HCT116 (cell line): Measurements from ENCODE around the gene RPRD1B. TPM values are rescaled to one million over a fixed set of nuclear protein-coding genes. Genes with fewer than 3 reads are reported as not detected.

Experiments used
- ATAC-seq: fragments of 200-7000 bp; cut with Tn5 transposase; 2 replicates; pipeline ENCODE4 v1.9.1; 2020; ENCODE audit warnings: mild to moderate bottlenecking, moderate library complexity
- BruUV-seq: library from RNA; stranded (reverse); fragments of 400-500 nt; replicated peaks from 2 replicates; lab custom pipeline; 2021; lab: Mats Ljungman, UMichigan
- CTCF ChIA-PET: fragments of 300-600 bp; sonication (Branson Sonifier 250); formaldehyde crosslinking; loops from one replicate; lab custom pipeline; 2021; ENCODE audit warnings: antibody characterized with exemption; lab: Charles Lee
- POLR2A ChIA-PET: fragments of 300-600, 350-600 bp; sonication (Branson Sonifier 250); formaldehyde crosslinking; loops from one replicate; lab custom pipeline; 2021; ENCODE audit warnings: antibody characterized with exemption; lab: Charles Lee
- RAD21 ChIA-PET, 2 experiments: fragments of 300-600 bp; sonication (Branson Sonifier 250); formaldehyde crosslinking; loops; one replicate each; lab custom pipeline; 2023; ENCODE audit warnings: low total read pairs in 2 of 2; ENCODE audit not compliant: uncharacterized antibody in 2 of 2, unreplicated experiment in 2 of 2, low non-redundant PET in 1 of 2; lab: Charles Lee
- DNase-seq: peaks from one replicate; pipeline ENCODE4 v3.0.0-alpha.2; 2010; ENCODE audit warnings: low read depth, low spot score
- H2AFZ ChIP-seq: fragments of 200-600 bp; shearing (Covaris generic), sonication (generic); 2 replicates; pipeline ENCODE4 v1.6.1; 2017; ENCODE audit warnings: low read depth, mixed run types, mixed read lengths, antibody characterized with exemption, low read length; ENCODE audit not compliant: poor library complexity, severe bottlenecking
- H3K27ac ChIP-seq: 2 replicates; pipeline ENCODE4 v1.5.1; 2012; ENCODE audit warnings: low read depth, low read length
- H3K27me3 ChIP-seq: fragments of 200-600 bp; sonication (generic); 2 replicates; pipeline ENCODE4 v1.6.1; 2016; ENCODE audit warnings: mixed run types, low read length, mixed read lengths; ENCODE audit not compliant: insufficient read depth
- H3K36me3 ChIP-seq, 2 experiments: fragments of 200-500 bp in 1 of 2; fragments of 200-600 bp in 1 of 2; sonication (Bioruptor generic) in 1 of 2; sonication (generic) in 1 of 2; 2 replicates each; pipeline versions ENCODE4 v1.5.1 to v1.6.1; 2014 to 2016; ENCODE audit warnings: low read length in 2 of 2, inconsistent platforms in 1 of 2, mixed read lengths in 1 of 2, mixed run types in 1 of 2; ENCODE audit not compliant: insufficient read depth in 2 of 2, control insufficient read depth in 1 of 2
- H3K4me1 ChIP-seq, 2 experiments: fragments of 200-600 bp in 1 of 2; sonication (generic) in 1 of 2; 2 replicates each; pipeline versions ENCODE4 v1.5.1 to v1.6.1; 2012 to 2017; ENCODE audit warnings: low read length in 2 of 2, inconsistent platforms in 1 of 2, mild to moderate bottlenecking in 1 of 2, mixed read lengths in 1 of 2, mixed run types in 1 of 2, moderate library complexity in 1 of 2; ENCODE audit not compliant: insufficient read depth in 2 of 2, control insufficient read depth in 1 of 2
- H3K4me2 ChIP-seq: fragments of 200-600 bp; sonication (generic); 2 replicates; pipeline ENCODE4 v1.6.1; 2017; ENCODE audit warnings: mixed run types, low read length, mixed read lengths
- H3K4me3 ChIP-seq, 2 experiments: fragments of 200-600 bp in 1 of 2; sonication (generic) in 1 of 2; replicated peaks in 1 of 2; 2 replicates each; pipeline ENCODE4 v1.5.1; 2011 to 2016; ENCODE audit warnings: low read length in 2 of 2, control low read depth in 1 of 2, low read depth in 1 of 2, mild to moderate bottlenecking in 1 of 2, mixed read lengths in 1 of 2, mixed run types in 1 of 2
- H3K79me2 ChIP-seq: fragments of 200-600 bp; sonication (generic); 2 replicates; pipeline ENCODE4 v1.6.1; 2017; ENCODE audit warnings: mild to moderate bottlenecking, mixed run types, low read length, moderate library complexity, mixed read lengths; ENCODE audit not compliant: insufficient read depth
- H3K9ac ChIP-seq: fragments of 200-600 bp; sonication (generic); 2 replicates; pipeline ENCODE4 v1.6.1; 2016; ENCODE audit warnings: low read length, mixed read lengths
- H3K9me2 ChIP-seq: fragments of 200-600 bp; sonication (generic), shearing (Covaris generic); 2 replicates; pipeline ENCODE4 v1.6.1; 2017; ENCODE audit warnings: mixed run types, mild to moderate bottlenecking, moderate library complexity; ENCODE audit not compliant: insufficient read depth
- H3K9me3 ChIP-seq, 2 experiments: fragments of 200-500 bp in 1 of 2; fragments of 200-600 bp in 1 of 2; sonication (Bioruptor generic) in 1 of 2; sonication (generic) in 1 of 2; 2 replicates each; pipeline ENCODE4 v1.6.1; 2014 to 2017; ENCODE audit warnings: low read length in 2 of 2, mixed read lengths in 2 of 2, inconsistent platforms in 1 of 2, low read depth in 1 of 2, mild to moderate bottlenecking in 1 of 2, mixed run types in 1 of 2, moderate library complexity in 1 of 2; ENCODE audit not compliant: control insufficient read depth in 1 of 2, insufficient read depth in 1 of 2
- H4K20me1 ChIP-seq: fragments of 200-600 bp; sonication (generic), shearing (Covaris generic); 2 replicates; pipeline ENCODE4 v1.6.1; 2017; ENCODE audit warnings: mixed run types, mild to moderate bottlenecking, moderate library complexity; ENCODE audit not compliant: insufficient read depth
- ELF1 ChIP-seq: IDR thresholded peaks from 2 replicates; pipeline ENCODE4 v1.6.1; 2012; ENCODE audit warnings: low read depth, borderline replicate concordance
- EZH2 ChIP-seq: fragments of 200-600 bp; sonication (generic); IDR thresholded peaks from 2 replicates; pipeline ENCODE4 v1.6.1; 2017; ENCODE audit warnings: antibody characterized with exemption, mixed run types
- FOSL1 ChIP-seq: IDR thresholded peaks from 2 replicates; pipeline ENCODE4 v1.6.1; 2012; ENCODE audit warnings: low read depth
- JUND ChIP-seq: IDR thresholded peaks from 2 replicates; pipeline ENCODE4 v1.6.1; 2012
- POLR2A ChIP-seq: IDR thresholded peaks from 2 replicates; pipeline ENCODE4 v1.7.0; 2011; ENCODE audit warnings: borderline replicate concordance; ENCODE audit not compliant: insufficient read depth, insufficient read length; ENCODE audit errors: extremely low read depth
- POLR2AphosphoS5 ChIP-seq: IDR thresholded peaks from 2 replicates; pipeline ENCODE4 v1.6.1; 2011; ENCODE audit warnings: mild to moderate bottlenecking, low read depth, low read length, moderate library complexity
- RAD21 ChIP-seq: IDR thresholded peaks from 2 replicates; pipeline ENCODE4 v1.6.1; 2012; ENCODE audit warnings: low read depth, mild to moderate bottlenecking
- SP1 ChIP-seq: IDR thresholded peaks from 2 replicates; pipeline ENCODE4 v1.6.1; 2012; ENCODE audit warnings: low read depth
- SRF ChIP-seq: IDR thresholded peaks from 2 replicates; pipeline ENCODE4 v1.6.1; 2012; ENCODE audit warnings: low read depth
- TCF7L2 ChIP-seq: IDR thresholded peaks from 2 replicates; pipeline ENCODE4 v1.7.0; 2011; ENCODE audit warnings: borderline replicate concordance, inconsistent platforms; ENCODE audit not compliant: insufficient read depth, insufficient read length; ENCODE audit errors: extremely low read depth
- intact Hi-C: fragments of 100-400 bp; cut with micrococcal nuclease; formaldehyde crosslinking; loops from 2 replicates; pipeline ENCODE4 v1.10.0; 2022
- total RNA-seq: library from RNA; stranded (reverse); gene quantifications from one replicate; pipeline ENCODE4 v1.2.1, GENCODE V29; 2021; ENCODE audit not compliant: unreplicated experiment
- TF ChIP-seq, protein P1 (sequence below): IDR thresholded peaks from 2 replicates; pipeline ENCODE4 v1.6.1; 2012; ENCODE audit warnings: low read depth
- TF ChIP-seq, protein P2 (sequence below), 3 experiments: fragments of 200-600 bp in 1 of 3; sonication (generic) in 1 of 3; IDR thresholded peaks in 2 of 3; conservative IDR thresholded peaks in 1 of 3; 2 replicates each; pipeline ENCODE4 v1.5.1; 2012 to 2017; ENCODE audit warnings: low read depth in 2 of 3, low read length in 2 of 3, antibody characterized with exemption in 1 of 3, borderline replicate concordance in 1 of 3, control low read depth in 1 of 3, mild to moderate bottlenecking in 1 of 3, mixed read lengths in 1 of 3, mixed run types in 1 of 3, moderate library complexity in 1 of 3; ENCODE audit not compliant: insufficient read depth in 1 of 3

Gene RPRD1B
- total RNA-seq, 1 experiment from 2014 or later, result 30.7 TPM

DNA sequence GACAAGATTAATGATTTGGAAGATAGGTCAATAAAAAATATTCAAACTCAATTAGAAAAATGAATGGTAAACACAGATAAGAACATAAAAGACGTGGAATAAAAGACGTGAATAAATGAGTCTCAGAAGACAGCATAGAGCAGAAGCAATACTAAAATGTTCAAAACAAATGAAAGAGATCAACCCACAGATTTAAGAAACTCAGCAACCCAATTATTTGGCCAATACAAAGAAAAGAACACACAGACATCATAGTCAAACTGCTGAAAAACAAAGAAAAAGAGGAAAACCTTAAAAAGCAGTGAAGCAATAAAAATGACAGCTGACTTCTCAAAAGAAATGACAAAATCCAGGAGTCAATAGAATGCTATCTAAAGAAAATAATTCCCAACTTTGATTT, 15.2 kb upstream of the RPRD1B start:
- ChIA-PET RAD21 (no interaction called here), POLR2A (no interaction called here), CTCF (no interaction called here)
- intact Hi-C loops, result no loop called here
- Histone ChIP-seq H3K9ac (no peak overlapping the region), H3K36me3 (peaks cover 1 to 56% of the 10 kb centered on the region in 2 experiments), H3K27ac (no peak overlapping the region), H4K20me1 (peaks cover 3% of the 10 kb centered on the region; the same call in 1 of the 2 replicates), H3K27me3 (no peaks in the 10 kb centered on the region), H3K4me2 (no peak overlapping the region), H3K79me2 (peaks cover 99% of the 10 kb centered on the region), H3K9me3 (peaks cover 14 to 16% of the 10 kb centered on the region in 2 experiments; a peak in 3 of 4 replicates), H3K4me3 (no peak overlapping the region), H3K9me2 (no peaks in the 10 kb centered on the region), H3K4me1 (no peaks in the 10 kb centered on the region), H2AFZ (no peak overlapping the region)
- ATAC-seq (no peak), DNase-seq (no peak)
- BruUV-seq, result no TSS peak
- TF ChIP-seq TCF7L2 (no peak), EZH2 (no peak), POLR2AphosphoS5 (no peak)

DNA sequence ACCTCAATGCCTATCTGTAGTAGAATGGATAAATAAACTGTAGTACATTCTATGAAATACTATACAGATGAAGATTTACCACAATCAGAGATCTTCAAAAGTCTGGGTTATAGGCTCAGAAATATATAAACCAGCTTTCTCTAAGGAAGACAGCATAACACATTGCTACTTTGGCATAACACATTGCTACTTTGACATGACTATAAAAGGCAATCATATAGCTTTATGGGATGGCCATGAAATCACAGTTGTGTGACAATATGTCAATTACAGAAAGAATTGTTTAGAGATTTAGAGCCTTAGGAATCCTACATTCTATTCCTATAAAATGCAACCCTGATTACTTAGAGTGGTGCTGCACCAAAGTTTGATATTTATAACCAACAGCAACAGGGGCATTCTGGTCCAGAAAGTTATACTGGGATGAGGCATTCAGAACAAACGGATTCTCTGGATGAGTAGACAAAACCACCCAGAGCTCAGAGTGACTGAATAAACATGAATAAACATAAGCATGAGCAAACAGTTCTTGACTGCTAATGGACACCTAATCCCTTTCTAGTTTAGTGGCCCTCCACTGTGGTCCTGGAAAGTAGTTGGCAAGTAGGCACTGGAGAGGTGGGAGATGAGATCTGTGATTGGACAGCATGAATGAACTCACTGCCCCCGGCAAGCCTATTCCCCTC, 12.3 kb upstream of the RPRD1B start:
- H3K27me3 ChIP-seq, result no peaks in the 10 kb centered on the region
- H3K4me3 ChIP-seq, result no peak overlapping the region
- intact Hi-C loops, result no loop called here
- no peaks in the 10 kb centered on the region for H3K4me1 ChIP-seq
- DNase-seq (no peak), ATAC-seq (no peak)
- ChIA-PET CTCF (no interaction called here), POLR2A (no interaction called here), RAD21 (no interaction called here)
- H3K9me3 ChIP-seq, result peaks cover 14 to 16% of the 10 kb centered on the region in 2 experiments; a peak in 3 of 4 replicates
- H3K9ac ChIP-seq, result no peak overlapping the region
- H4K20me1 ChIP-seq, result peaks cover 1% of the 10 kb centered on the region; the same call in 1 of the 2 replicates
- H3K36me3 ChIP-seq, result peaks cover 0 to 36% of the 10 kb centered on the region in 2 experiments
- no peak overlapping the region for H3K27ac ChIP-seq
- H3K9me2 ChIP-seq, result no peaks in the 10 kb centered on the region
- H3K79me2 ChIP-seq, result peaks cover 99% of the 10 kb centered on the region
- H2AFZ ChIP-seq, result no peak overlapping the region
- no TSS peak for BruUV-seq
- H3K4me2 ChIP-seq, result no peak overlapping the region
- no peak for TF ChIP-seq SP1
- TF ChIP-seq SRF, result no peak
- no peak for TF ChIP-seq TCF7L2
- TF ChIP-seq, protein P1, sequence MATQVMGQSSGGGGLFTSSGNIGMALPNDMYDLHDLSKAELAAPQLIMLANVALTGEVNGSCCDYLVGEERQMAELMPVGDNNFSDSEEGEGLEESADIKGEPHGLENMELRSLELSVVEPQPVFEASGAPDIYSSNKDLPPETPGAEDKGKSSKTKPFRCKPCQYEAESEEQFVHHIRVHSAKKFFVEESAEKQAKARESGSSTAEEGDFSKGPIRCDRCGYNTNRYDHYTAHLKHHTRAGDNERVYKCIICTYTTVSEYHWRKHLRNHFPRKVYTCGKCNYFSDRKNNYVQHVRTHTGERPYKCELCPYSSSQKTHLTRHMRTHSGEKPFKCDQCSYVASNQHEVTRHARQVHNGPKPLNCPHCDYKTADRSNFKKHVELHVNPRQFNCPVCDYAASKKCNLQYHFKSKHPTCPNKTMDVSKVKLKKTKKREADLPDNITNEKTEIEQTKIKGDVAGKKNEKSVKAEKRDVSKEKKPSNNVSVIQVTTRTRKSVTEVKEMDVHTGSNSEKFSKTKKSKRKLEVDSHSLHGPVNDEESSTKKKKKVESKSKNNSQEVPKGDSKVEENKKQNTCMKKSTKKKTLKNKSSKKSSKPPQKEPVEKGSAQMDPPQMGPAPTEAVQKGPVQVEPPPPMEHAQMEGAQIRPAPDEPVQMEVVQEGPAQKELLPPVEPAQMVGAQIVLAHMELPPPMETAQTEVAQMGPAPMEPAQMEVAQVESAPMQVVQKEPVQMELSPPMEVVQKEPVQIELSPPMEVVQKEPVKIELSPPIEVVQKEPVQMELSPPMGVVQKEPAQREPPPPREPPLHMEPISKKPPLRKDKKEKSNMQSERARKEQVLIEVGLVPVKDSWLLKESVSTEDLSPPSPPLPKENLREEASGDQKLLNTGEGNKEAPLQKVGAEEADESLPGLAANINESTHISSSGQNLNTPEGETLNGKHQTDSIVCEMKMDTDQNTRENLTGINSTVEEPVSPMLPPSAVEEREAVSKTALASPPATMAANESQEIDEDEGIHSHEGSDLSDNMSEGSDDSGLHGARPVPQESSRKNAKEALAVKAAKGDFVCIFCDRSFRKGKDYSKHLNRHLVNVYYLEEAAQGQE, result no peak
- no peak for TF ChIP-seq ELF1
- TF ChIP-seq EZH2, result no peak
- TF ChIP-seq POLR2A, result no peak
- TF ChIP-seq, protein P2, sequence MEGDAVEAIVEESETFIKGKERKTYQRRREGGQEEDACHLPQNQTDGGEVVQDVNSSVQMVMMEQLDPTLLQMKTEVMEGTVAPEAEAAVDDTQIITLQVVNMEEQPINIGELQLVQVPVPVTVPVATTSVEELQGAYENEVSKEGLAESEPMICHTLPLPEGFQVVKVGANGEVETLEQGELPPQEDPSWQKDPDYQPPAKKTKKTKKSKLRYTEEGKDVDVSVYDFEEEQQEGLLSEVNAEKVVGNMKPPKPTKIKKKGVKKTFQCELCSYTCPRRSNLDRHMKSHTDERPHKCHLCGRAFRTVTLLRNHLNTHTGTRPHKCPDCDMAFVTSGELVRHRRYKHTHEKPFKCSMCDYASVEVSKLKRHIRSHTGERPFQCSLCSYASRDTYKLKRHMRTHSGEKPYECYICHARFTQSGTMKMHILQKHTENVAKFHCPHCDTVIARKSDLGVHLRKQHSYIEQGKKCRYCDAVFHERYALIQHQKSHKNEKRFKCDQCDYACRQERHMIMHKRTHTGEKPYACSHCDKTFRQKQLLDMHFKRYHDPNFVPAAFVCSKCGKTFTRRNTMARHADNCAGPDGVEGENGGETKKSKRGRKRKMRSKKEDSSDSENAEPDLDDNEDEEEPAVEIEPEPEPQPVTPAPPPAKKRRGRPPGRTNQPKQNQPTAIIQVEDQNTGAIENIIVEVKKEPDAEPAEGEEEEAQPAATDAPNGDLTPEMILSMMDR (IDR thresholded peaks at IDR 0.05 in 2 of 3, conservative IDR thresholded peaks at IDR 0.05 in 1 of 3; ENCODE audit: borderline replicate concordance in 1 of 3, insufficient read depth in 1 of 3, low read depth in 2 of 3, low read length in 2 of 3), result no peak
- no peak for TF ChIP-seq JUND
- TF ChIP-seq FOSL1, result no peak
- TF ChIP-seq RAD21, result no peak
